ENCODE measurements around the gene WASF3.

DNA sequence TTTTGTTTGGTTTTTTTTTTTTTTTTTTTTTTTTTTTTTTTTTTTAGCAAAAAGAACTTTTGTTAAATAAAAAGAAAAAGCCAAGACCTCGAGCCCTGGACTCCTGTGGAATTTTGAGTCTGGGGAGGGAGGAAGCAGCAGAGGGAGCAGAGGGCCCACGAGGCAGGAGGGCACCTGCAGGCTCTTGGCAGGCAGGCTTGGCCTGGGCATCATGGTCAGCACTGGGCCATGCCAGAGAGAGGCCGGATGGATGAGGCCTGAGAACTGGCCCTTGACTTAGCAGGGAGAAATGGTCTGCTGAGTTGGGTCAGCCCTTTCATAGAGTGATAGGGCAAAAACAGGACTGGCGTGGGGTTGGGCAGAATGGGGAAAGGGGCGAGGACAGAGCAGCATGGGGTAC, 102.7 kb downstream of the WASF3 start:
- TF ChIP-seq SUZ12 (IDR thresholded peaks at IDR 0.05; ENCODE audit: extremely low read depth, insufficient read depth, insufficient read length) = no peak
- no peak for TF ChIP-seq YY1 (IDR thresholded peaks at IDR 0.05; ENCODE audit: insufficient read depth, insufficient read length)
- no peak for TF ChIP-seq ZNF274 (IDR thresholded peaks at IDR 0.05; ENCODE audit: low read depth, low read length)
